DND-41 (cell line): ENCODE measurements around the gene ZDHHC11.

Source experiments
- ATAC-seq: fragments of 200-7000 bp; cut with Tn5 transposase; 3 replicates; pipeline ENCODE4 v1.9.1; 2021; ENCODE audit warnings: low read depth; ENCODE audit not compliant: insufficient read depth
- DNase-seq: peaks from one replicate; pipeline ENCODE4 v3.0.0-alpha.2; 2020
- H2AFZ ChIP-seq: 2 replicates; pipeline ENCODE4 v1.6.0; 2012; ENCODE audit warnings: low read depth, low read length
- H3K27ac ChIP-seq: 2 replicates; pipeline ENCODE4 v1.5.1; 2012; ENCODE audit warnings: low read length, inconsistent platforms
- H3K27me3 ChIP-seq: fragments of 200-600 bp; sonication (generic); 2 replicates; pipeline ENCODE4 v1.6.0; 2012; ENCODE audit warnings: low read length, mild to moderate bottlenecking, inconsistent platforms; ENCODE audit not compliant: insufficient read depth, poor library complexity
- H3K36me3 ChIP-seq: 2 replicates; pipeline ENCODE4 v1.5.1; 2012; ENCODE audit warnings: low read length, inconsistent platforms; ENCODE audit not compliant: insufficient read depth
- H3K4me1 ChIP-seq: 2 replicates; pipeline ENCODE4 v1.5.1; 2012; ENCODE audit warnings: mild to moderate bottlenecking, low read length; ENCODE audit not compliant: insufficient read depth
- H3K4me2 ChIP-seq: 2 replicates; pipeline ENCODE4 v1.6.0; 2012; ENCODE audit warnings: mild to moderate bottlenecking, moderate library complexity, low read length, inconsistent platforms; ENCODE audit not compliant: insufficient read depth
- H3K4me3 ChIP-seq, 2 experiments: fragments of 200-600 bp in 1 of 2; shearing (Covaris generic) in 1 of 2; 2 replicates each; pipeline ENCODE4 v1.5.1; 2012 to 2016; ENCODE audit warnings: inconsistent platforms in 2 of 2, low read length in 2 of 2, mild to moderate bottlenecking in 2 of 2, low read depth in 1 of 2, moderate library complexity in 1 of 2
- H3K79me2 ChIP-seq: 2 replicates; pipeline ENCODE4 v1.6.0; 2012; ENCODE audit warnings: low read length, inconsistent platforms; ENCODE audit not compliant: insufficient read depth
- H3K9ac ChIP-seq: 2 replicates; pipeline ENCODE4 v1.6.0; 2012; ENCODE audit warnings: low read depth, mild to moderate bottlenecking, inconsistent platforms, low read length, moderate library complexity
- H3K9me3 ChIP-seq: 2 replicates; pipeline ENCODE4 v1.5.1; 2012; ENCODE audit warnings: low read length, moderate library complexity, mild to moderate bottlenecking, inconsistent platforms; ENCODE audit not compliant: insufficient read depth, severe bottlenecking
- H4K20me1 ChIP-seq: 2 replicates; pipeline ENCODE4 v1.6.0; 2012; ENCODE audit warnings: low read length; ENCODE audit not compliant: insufficient read depth
- CTCF ChIP-seq: IDR thresholded peaks from 2 replicates; pipeline ENCODE4 v1.5.1; 2012; ENCODE audit warnings: borderline replicate concordance, low read length, moderate library complexity, mild to moderate bottlenecking; ENCODE audit not compliant: poor library complexity, severe bottlenecking; ENCODE audit errors: extremely low read depth
- EZH2 ChIP-seq: IDR thresholded peaks from 3 replicates; pipeline ENCODE4 v1.6.1; 2012; ENCODE audit warnings: borderline replicate concordance, low read depth, mild to moderate bottlenecking, moderate library complexity, low read length, inconsistent platforms; ENCODE audit not compliant: severe bottlenecking

Gene ZDHHC11

GRCh38 chr5:878125-878524 is 27.3 kb upstream of the ZDHHC11 start:
- H3K36me3 ChIP-seq = peaks cover 78% of the 10 kb centered on the region
- DNase-seq (no peak), ATAC-seq (no peak)
- no peak overlapping the region for H3K4me2 ChIP-seq
- no peaks in the 10 kb centered on the region for H3K4me1 ChIP-seq
- no peak overlapping the region for H2AFZ ChIP-seq
- H4K20me1 ChIP-seq = peaks cover 54% of the 10 kb centered on the region
- no peaks in the 10 kb centered on the region for H3K9me3 ChIP-seq
- H3K27ac ChIP-seq = no peak overlapping the region
- no peak overlapping the region for H3K4me3 ChIP-seq
- TF ChIP-seq CTCF (no peak), EZH2 (no peak)
- no peak overlapping the region for H3K9ac ChIP-seq
- peaks cover 29% of the 10 kb centered on the region for H3K79me2 ChIP-seq
- H3K27me3 ChIP-seq = no peaks in the 10 kb centered on the region

DNA sequence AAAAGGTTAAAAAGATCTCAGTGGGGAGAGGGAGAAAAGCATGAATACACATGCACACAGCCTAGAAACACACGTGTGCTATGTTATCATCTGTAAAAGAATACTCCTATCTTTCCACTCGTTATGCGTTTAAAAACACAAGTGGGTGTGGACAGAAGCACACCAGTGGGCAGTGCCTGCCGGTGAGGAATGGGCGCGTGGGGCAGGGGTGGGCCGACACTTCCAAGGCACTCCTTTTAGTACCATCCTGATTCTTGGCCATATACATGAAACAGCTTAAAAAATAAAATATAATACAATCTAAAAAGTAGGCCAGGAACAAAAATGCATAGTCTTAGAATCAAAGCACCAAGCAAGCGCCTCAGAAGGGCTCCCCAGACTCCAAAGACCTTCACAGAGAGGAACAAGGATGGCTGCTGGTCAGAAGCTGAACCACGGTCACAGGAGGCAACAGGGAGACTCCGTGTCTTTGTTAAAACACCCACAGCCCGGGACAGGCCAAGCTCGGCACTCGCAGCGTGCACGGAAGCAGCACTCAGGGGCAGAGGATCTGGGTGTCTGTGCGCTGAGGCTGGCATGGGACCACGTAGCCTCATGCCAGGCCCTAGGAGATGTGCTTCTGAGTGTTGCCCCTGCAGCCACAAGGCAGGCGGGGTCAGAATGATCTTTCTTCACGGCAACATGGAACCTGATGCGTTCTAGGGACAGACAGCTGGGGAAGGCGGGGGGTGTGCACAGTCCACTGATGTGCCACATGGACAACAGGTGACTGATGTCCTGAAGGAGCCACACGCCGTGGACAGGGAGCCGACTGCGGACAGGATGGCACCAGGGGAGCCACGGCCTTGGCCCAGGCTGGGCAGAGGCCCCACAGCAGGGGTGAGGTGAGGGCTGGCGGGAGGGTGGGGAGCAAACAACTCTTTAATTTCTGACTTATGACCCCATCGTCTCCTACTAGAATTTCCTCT is 25.9 kb upstream of the ZDHHC11 start:
- Histone ChIP-seq H3K4me3 (no peak overlapping the region), H3K36me3 (peaks cover 78% of the 10 kb centered on the region), H3K79me2 (peaks cover 15% of the 10 kb centered on the region), H2AFZ (no peak overlapping the region), H3K9me3 (no peaks in the 10 kb centered on the region), H3K4me2 (no peak overlapping the region), H4K20me1 (peaks cover 49% of the 10 kb centered on the region), H3K9ac (no peak overlapping the region), H3K27me3 (no peaks in the 10 kb centered on the region), H3K4me1 (no peaks in the 10 kb centered on the region), H3K27ac (no peak overlapping the region)
- ATAC-seq (no peak), DNase-seq (no peak)
- no peak for TF ChIP-seq CTCF
- no peak for TF ChIP-seq EZH2

GRCh38 chr5:875931-876330 is 25.1 kb upstream of the ZDHHC11 start:
- no peak overlapping the region for H3K4me2 ChIP-seq
- no peak overlapping the region for H3K4me3 ChIP-seq
- no peak for DNase-seq
- H3K9me3 ChIP-seq = no peaks in the 10 kb centered on the region
- no peak overlapping the region for H3K27ac ChIP-seq
- H3K4me1 ChIP-seq = no peaks in the 10 kb centered on the region
- no peaks in the 10 kb centered on the region for H3K27me3 ChIP-seq
- no peak for ATAC-seq
- H3K79me2 ChIP-seq = peaks cover 7% of the 10 kb centered on the region; the same call in 1 of the 2 replicates
- H4K20me1 ChIP-seq = peaks cover 42% of the 10 kb centered on the region
- H3K36me3 ChIP-seq = peaks cover 78% of the 10 kb centered on the region
- H3K9ac ChIP-seq = no peak overlapping the region
- TF ChIP-seq CTCF = no peak
- TF ChIP-seq EZH2 = no peak
- H2AFZ ChIP-seq = no peak overlapping the region
